Measurements from ENCODE around the gene STAMBPL1. TPM values are rescaled to one million over a fixed set of nuclear protein-coding genes. Genes with fewer than 3 reads are reported as not detected.

The STAMBPL1 gene
- polyA plus RNA-seq, 1 donor from 2014 or later, result 21.9 TPM

GRCh38 chr10:88919041-88919440, 39.0 kb downstream of the STAMBPL1 start:
- Histone ChIP-seq H4K20me1 (ENCODE audit: insufficient read depth) (no peaks in the 10 kb centered on the region), H3K27me3 (ENCODE audit: insufficient read depth, low read depth, low read length) (no peaks in the 10 kb centered on the region), H3K9ac (ENCODE audit: low read length) (no peak overlapping the region), H2AFZ (ENCODE audit: low read depth, low read length) (no peak overlapping the region), H3K4me3 (ENCODE audit: low read length) (no peak overlapping the region), H3K9me3 (ENCODE audit: low read length) (no peaks in the 10 kb centered on the region), H3K79me2 (replicated peaks; ENCODE audit: insufficient read depth, low read length) (no peaks in the 10 kb centered on the region), H3K36me3 (ENCODE audit: insufficient read depth, low read length) (peaks cover 8% of the 10 kb centered on the region), H3K27ac (ENCODE audit: low read length) (no peak overlapping the region), H3F3A (ENCODE audit: insufficient read depth, low read length, poor library complexity, severe bottlenecking) (no peaks in the 10 kb centered on the region), H3K4me2 (ENCODE audit: low read length) (no peak overlapping the region), H3K9me2 (ENCODE audit: insufficient read depth, low read length) (no peaks in the 10 kb centered on the region)
- TF ChIP-seq RAD21 (conservative IDR thresholded peaks at IDR 0.05), result no peak
- TF ChIP-seq TAF1 (IDR thresholded peaks at IDR 0.05; ENCODE audit: low read depth), result no peak
- TF ChIP-seq, protein P1, sequence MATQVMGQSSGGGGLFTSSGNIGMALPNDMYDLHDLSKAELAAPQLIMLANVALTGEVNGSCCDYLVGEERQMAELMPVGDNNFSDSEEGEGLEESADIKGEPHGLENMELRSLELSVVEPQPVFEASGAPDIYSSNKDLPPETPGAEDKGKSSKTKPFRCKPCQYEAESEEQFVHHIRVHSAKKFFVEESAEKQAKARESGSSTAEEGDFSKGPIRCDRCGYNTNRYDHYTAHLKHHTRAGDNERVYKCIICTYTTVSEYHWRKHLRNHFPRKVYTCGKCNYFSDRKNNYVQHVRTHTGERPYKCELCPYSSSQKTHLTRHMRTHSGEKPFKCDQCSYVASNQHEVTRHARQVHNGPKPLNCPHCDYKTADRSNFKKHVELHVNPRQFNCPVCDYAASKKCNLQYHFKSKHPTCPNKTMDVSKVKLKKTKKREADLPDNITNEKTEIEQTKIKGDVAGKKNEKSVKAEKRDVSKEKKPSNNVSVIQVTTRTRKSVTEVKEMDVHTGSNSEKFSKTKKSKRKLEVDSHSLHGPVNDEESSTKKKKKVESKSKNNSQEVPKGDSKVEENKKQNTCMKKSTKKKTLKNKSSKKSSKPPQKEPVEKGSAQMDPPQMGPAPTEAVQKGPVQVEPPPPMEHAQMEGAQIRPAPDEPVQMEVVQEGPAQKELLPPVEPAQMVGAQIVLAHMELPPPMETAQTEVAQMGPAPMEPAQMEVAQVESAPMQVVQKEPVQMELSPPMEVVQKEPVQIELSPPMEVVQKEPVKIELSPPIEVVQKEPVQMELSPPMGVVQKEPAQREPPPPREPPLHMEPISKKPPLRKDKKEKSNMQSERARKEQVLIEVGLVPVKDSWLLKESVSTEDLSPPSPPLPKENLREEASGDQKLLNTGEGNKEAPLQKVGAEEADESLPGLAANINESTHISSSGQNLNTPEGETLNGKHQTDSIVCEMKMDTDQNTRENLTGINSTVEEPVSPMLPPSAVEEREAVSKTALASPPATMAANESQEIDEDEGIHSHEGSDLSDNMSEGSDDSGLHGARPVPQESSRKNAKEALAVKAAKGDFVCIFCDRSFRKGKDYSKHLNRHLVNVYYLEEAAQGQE (IDR thresholded peaks at IDR 0.05; ENCODE audit: borderline replicate concordance), result no peak
- no peak for TF ChIP-seq EZH2 (IDR thresholded peaks at IDR 0.05; ENCODE audit: borderline replicate concordance, insufficient read depth, low read length, poor library complexity, severe bottlenecking)
- TF ChIP-seq POLR2AphosphoS5 (IDR thresholded peaks at IDR 0.05), result no peak

- Histone ChIP-seq H3K9me2 (ENCODE audit: insufficient read depth, low read length) (no peaks in the 10 kb centered on the region), H3K9ac (ENCODE audit: low read length) (no peak overlapping the region), H2AFZ (ENCODE audit: low read depth, low read length) (no peak overlapping the region), H4K20me1 (ENCODE audit: insufficient read depth) (no peaks in the 10 kb centered on the region), H3K9me3 (ENCODE audit: low read length) (no peaks in the 10 kb centered on the region), H3K36me3 (ENCODE audit: insufficient read depth, low read length) (peaks cover 8% of the 10 kb centered on the region), H3K79me2 (replicated peaks; ENCODE audit: insufficient read depth, low read length) (no peaks in the 10 kb centered on the region), H3K4me3 (ENCODE audit: low read length) (no peak overlapping the region), H3K4me2 (ENCODE audit: low read length) (no peak overlapping the region), H3K27ac (ENCODE audit: low read length) (no peak overlapping the region), H3F3A (ENCODE audit: insufficient read depth, low read length, poor library complexity, severe bottlenecking) (no peaks in the 10 kb centered on the region), H3K27me3 (ENCODE audit: insufficient read depth, low read depth, low read length) (no peaks in the 10 kb centered on the region)
- no peak for TF ChIP-seq RAD21 (conservative IDR thresholded peaks at IDR 0.05)
- TF ChIP-seq SMC3 (conservative IDR thresholded peaks at IDR 0.05; ENCODE audit: poor library complexity), result no peak
- no peak for TF ChIP-seq EP300 (conservative IDR thresholded peaks at IDR 0.05; ENCODE audit: poor library complexity, severe bottlenecking)
- TF ChIP-seq, protein P1 (IDR thresholded peaks at IDR 0.05; ENCODE audit: borderline replicate concordance), result no peak
- no peak for TF ChIP-seq POLR2AphosphoS5 (IDR thresholded peaks at IDR 0.05)
These were observed 40.2 kb downstream of the STAMBPL1 start for GRCh38 chr10:88920198-88920597.

Data from neural cell (in vitro differentiated cells).